Mammary epithelial cell (primary cell): ENCODE measurements around the gene GDAP2.

Experiments
- CTCF ChIP-seq, 2 donors: IDR thresholded peaks in 1 of 2; conservative IDR thresholded peaks in 1 of 2; 2 replicates each; pipeline ENCODE4 v1.5.1; 2011 to 2012; ENCODE audit warnings: inconsistent platforms in 2 of 2, low read length in 2 of 2, mild to moderate bottlenecking in 2 of 2, control low read depth in 1 of 2, low read depth in 1 of 2; ENCODE audit not compliant: insufficient read depth in 1 of 2; ENCODE audit errors: extremely low read depth in 1 of 2
- EZH2 ChIP-seq: IDR thresholded peaks from 2 replicates; pipeline ENCODE4 v1.6.1; 2012; ENCODE audit warnings: low read length, inconsistent platforms, borderline replicate concordance

- TF ChIP-seq EZH2 = no peak
- TF ChIP-seq CTCF (conservative IDR thresholded peaks at IDR 0.05 in 1 of 2, IDR thresholded peaks at IDR 0.05 in 1 of 2; ENCODE audit: extremely low read depth in 1 of 2, insufficient read depth in 1 of 2, low read depth in 1 of 2, low read length in 2 of 2) = no peak
Measured at GRCh38 chr1:117832453-117832852, 97.0 kb downstream of the GDAP2 start.
